D721Med (cell line): Measurements from ENCODE around the gene GAS6.

Source experiments
- DNase-seq: peaks from one replicate; pipeline ENCODE4 v3.0.0; 2011; ENCODE audit warnings: low spot score; ENCODE audit not compliant: insufficient read length
- FAIRE-seq: peaks from 2 replicates; lab custom pipeline; 2011; peaks lifted over from hg19 to GRCh38; lab: Jason Lieb, UNC
- CTCF ChIP-seq: IDR thresholded peaks from 2 replicates; pipeline ENCODE4 v1.5.1; 2012; ENCODE audit warnings: mild to moderate bottlenecking, control low read depth; ENCODE audit not compliant: insufficient read depth; ENCODE audit errors: missing control alignments

Gene GAS6

GRCh38 chr13:113845723-113846635 lies 17.9 kb downstream of the GAS6 start:
- no peak for FAIRE-seq
- TF ChIP-seq CTCF = no peak

GRCh38 chr13:113845055-113845454 lies 18.8 kb downstream of the GAS6 start:
- TF ChIP-seq CTCF = no peak
- FAIRE-seq (no peak), DNase-seq (no peak)

More at GRCh38 chr13:113845723-113846635, 17.9 kb downstream of the GAS6 start:
- no peak for DNase-seq

- FAIRE-seq (no peak), DNase-seq (no peak)
- no peak for TF ChIP-seq CTCF
Measured at GRCh38 chr13:113843864-113844556, 19.9 kb downstream of the GAS6 start.

GRCh38 chr13:113843063-113843654 lies 20.7 kb downstream of the GAS6 start:
- no peak for TF ChIP-seq CTCF
- DNase-seq = no peak
- no peak for FAIRE-seq

- TF ChIP-seq CTCF = no peak
- DNase-seq (no peak), FAIRE-seq (no peak)
Measured at GRCh38 chr13:113842336-113843062, 21.4 kb downstream of the GAS6 start.

GRCh38 chr13:113841353-113841650 lies 22.6 kb downstream of the GAS6 start:
- no peak for FAIRE-seq
- no peak for TF ChIP-seq CTCF
- DNase-seq = no peak
